GM12878 (cell line): ENCODE data around the gene SLAMF1. TPM values are rescaled to one million over a fixed set of nuclear protein-coding genes. Genes with fewer than 3 reads are reported as not detected.

ENCODE experiments used
- ATAC-seq: fragments of 200-7000 bp; cut with Tn5 transposase; 3 replicates; pipeline ENCODE4 v1.9.1; 2020; ENCODE audit warnings: mild to moderate bottlenecking, moderate library complexity
- BruUV-seq: library from RNA; stranded (reverse); fragments of 400-500 nt; replicated peaks from 2 replicates; lab custom pipeline; 2021; lab: Mats Ljungman, UMichigan
- CTCF ChIA-PET: fragments of 300-600 bp; sonication (Branson Sonifier 250); formaldehyde crosslinking; extraction: SDS; loops from one replicate; lab custom pipeline; 2021; ENCODE audit warnings: inconsistent platforms; lab: Yijun Ruan, JAX
- POLR2A ChIA-PET: fragments of 350-600 bp; formaldehyde crosslinking; extraction: SDS; loops from one replicate; lab custom pipeline; 2021; ENCODE audit warnings: inconsistent platforms; lab: Charles Lee
- RAD21 ChIA-PET: fragments of 300-600 bp; sonication (Branson Sonifier 250); formaldehyde crosslinking; loops from one replicate; lab custom pipeline; 2023; ENCODE audit warnings: antibody characterized with exemption; ENCODE audit not compliant: unreplicated experiment; lab: Charles Lee
- SMC1A ChIA-PET: fragments of 300-600 bp; sonication (Branson Sonifier 250); formaldehyde crosslinking; loops from one replicate; lab custom pipeline; 2023; ENCODE audit not compliant: unreplicated experiment, uncharacterized antibody; lab: Charles Lee
- DNase-seq: peaks from one replicate; pipeline ENCODE4 v3.0.0-alpha.2; 2011; ENCODE audit warnings: low read depth, low spot score
- FAIRE-seq: peaks from 3 replicates; lab custom pipeline; 2011; peaks lifted over from hg19 to GRCh38; lab: Jason Lieb, UNC
- H2AFZ ChIP-seq: 2 replicates; pipeline ENCODE4 v1.6.0; 2011; ENCODE audit warnings: low read depth, low read length, control low read depth; ENCODE audit not compliant: control insufficient read depth
- H3K27ac ChIP-seq: 2 replicates; pipeline ENCODE4 v1.5.1; 2011; ENCODE audit warnings: control low read depth; ENCODE audit not compliant: control insufficient read depth, insufficient read depth
- H3K27me3 ChIP-seq, 2 experiments: replicated peaks in 1 of 2; 2 replicates each; pipeline versions ENCODE4 v1.6.0 to v1.6.1; 2011; ENCODE audit warnings: low read length in 1 of 2; ENCODE audit not compliant: control insufficient read depth in 2 of 2, insufficient read depth in 2 of 2
- H3K36me3 ChIP-seq, 2 experiments: 2 replicates each; pipeline ENCODE4 v1.5.1; 2011; ENCODE audit warnings: low read length in 1 of 2; ENCODE audit not compliant: control insufficient read depth in 2 of 2, insufficient read depth in 2 of 2
- H3K4me1 ChIP-seq: 2 replicates; pipeline ENCODE4 v1.6.1; 2011; ENCODE audit warnings: mild to moderate bottlenecking, low read length, moderate library complexity, mixed read lengths; ENCODE audit not compliant: control insufficient read depth, insufficient read depth
- H3K4me2 ChIP-seq: 2 replicates; pipeline ENCODE4 v1.6.0; 2011; ENCODE audit warnings: control low read depth; ENCODE audit not compliant: control insufficient read depth, insufficient read depth
- H3K4me3 ChIP-seq: fragments of 200-600 bp; sonication (generic); 2 replicates; pipeline ENCODE4 v1.5.1; 2016
- H3K79me2 ChIP-seq: 2 replicates; pipeline ENCODE4 v1.6.0; 2011; ENCODE audit warnings: low read length; ENCODE audit not compliant: control insufficient read depth, insufficient read depth
- H3K9ac ChIP-seq: 2 replicates; pipeline ENCODE4 v1.8.0; 2011; ENCODE audit warnings: low read length, control low read depth, mixed read lengths; ENCODE audit not compliant: control insufficient read depth, insufficient read depth
- H3K9me3 ChIP-seq: replicated peaks from 3 replicates; pipeline ENCODE4 v1.5.1; 2011; ENCODE audit warnings: mild to moderate bottlenecking, low read length; ENCODE audit not compliant: control insufficient read depth, insufficient read depth
- H4K20me1 ChIP-seq: 2 replicates; pipeline ENCODE4 v1.6.0; 2011; ENCODE audit not compliant: control insufficient read depth, insufficient read depth
- ATF7 ChIP-seq: fragments of 450-650 bp; IDR thresholded peaks from 2 replicates; pipeline ENCODE4 v1.6.1; 2016; ENCODE audit warnings: low read depth, mild to moderate bottlenecking
- CEBPB ChIP-seq, 2 experiments: fragments of 150-350 bp in 1 of 2; IDR thresholded peaks; 2 replicates each; pipeline ENCODE4 v1.6.1; 2012 to 2014; ENCODE audit warnings: low read depth in 2 of 2, low read length in 2 of 2, borderline replicate concordance in 1 of 2, inconsistent platforms in 1 of 2
- ETV6 ChIP-seq, 2 experiments: fragments of 450-650 bp in 1 of 2; IDR thresholded peaks in 1 of 2; conservative IDR thresholded peaks in 1 of 2; 2 replicates each; pipeline ENCODE4 v1.6.1; 2014; ENCODE audit warnings: antibody characterized with exemption in 1 of 2, borderline replicate concordance in 1 of 2, low read depth in 1 of 2, mild to moderate bottlenecking in 1 of 2, moderate library complexity in 1 of 2
- KAT2A ChIP-seq: conservative IDR thresholded peaks from 2 replicates; pipeline ENCODE4 v1.6.1; 2011; ENCODE audit warnings: low read depth, low read length; ENCODE audit not compliant: control insufficient read depth
- MTA3 ChIP-seq: IDR thresholded peaks from 2 replicates; pipeline ENCODE4 v1.6.1; 2012; ENCODE audit warnings: low read length, inconsistent platforms, borderline replicate concordance
- POLR2AphosphoS2 ChIP-seq: IDR thresholded peaks from 2 replicates; pipeline ENCODE4 v1.6.1; 2011; ENCODE audit warnings: low read depth, mild to moderate bottlenecking, low read length, improper control_type of control experiment, moderate library complexity
- POLR2AphosphoS5 ChIP-seq: IDR thresholded peaks from 2 replicates; pipeline ENCODE4 v1.6.1; 2011; ENCODE audit warnings: mild to moderate bottlenecking, low read length, inconsistent platforms
- SIN3A ChIP-seq: IDR thresholded peaks from 2 replicates; pipeline ENCODE4 v1.6.1; 2012; ENCODE audit warnings: low read depth, low read length, improper control_type of control experiment
- ZBED1 ChIP-seq: IDR thresholded peaks from 2 replicates; pipeline ENCODE4 v1.6.1; 2016; ENCODE audit warnings: borderline replicate concordance
- WGBS: methylation state at CpG from one replicate; pipeline ENCODE4 v1.1.6; 2016; ENCODE audit warnings: low lambda C conversion rate; ENCODE audit not compliant: insufficient replicate concordance, insufficient coverage; ENCODE audit errors: missing lambda C conversion rate; 5-methylcytosine and 5-hydroxymethylcytosine counted together
- in situ Hi-C: fragments of 300-500 bp; cut with MboI; formaldehyde crosslinking; loops from 9 replicates; pipeline ENCODE4 v1.14.3; 2018; ENCODE audit warnings: mixed read lengths
- intact Hi-C: fragments of 100-400 bp; cut with micrococcal nuclease; formaldehyde crosslinking; loops from one replicate; pipeline ENCODE4 v1.14.2; 2022; ENCODE audit not compliant: unreplicated experiment
- polyA plus RNA-seq, 11 experiments: library from polyadenylated mRNA; depleted of rRNA in 4 of 11; unstranded in 6 of 11; stranded (reverse) in 5 of 11; fragments of >200 nt; fragmentation: Nextera tagmentation in 4 of 11; fragmentation: Illumina TruSeq in 1 of 11; extraction: Ambion mirVana in 4 of 11; extraction: Trizol in 1 of 11; gene quantifications; 1 replicate in 1 of 11; 2 replicates in 10 of 11; pipeline versions ENCODE4 v1.2.1 to v1.2.3, GENCODE V29; 2011 to 2016; ENCODE audit warnings: inconsistent platforms in 2 of 11, missing spikeins in 2 of 11, low read depth in 1 of 11
- total RNA-seq, 4 experiments: library from RNA; depleted of rRNA in 3 of 4; stranded (reverse); fragments of >200 nt in 3 of 4; fragmentation: Illumina TruSeq in 1 of 4; extraction: Trizol in 1 of 4; gene quantifications; 2 replicates each; pipeline versions ENCODE4 v1.2.1 to v1.2.3, GENCODE V29; 2013 to 2021
- TF ChIP-seq, protein P1 (sequence below): fragments of 450-650 bp; IDR thresholded peaks from 2 replicates; pipeline ENCODE4 v1.6.1; 2017; ENCODE audit warnings: mild to moderate bottlenecking
- TF ChIP-seq, protein P2 (sequence below): IDR thresholded peaks from 2 replicates; pipeline ENCODE4 v1.6.1; 2011; ENCODE audit warnings: mild to moderate bottlenecking, low read depth, low read length, moderate library complexity; ENCODE audit not compliant: insufficient replicate concordance

Gene SLAMF1
- total and polyA plus RNA-seq, 10 of the 15 experiments (the other 5 are each of a cell fraction or from before 2014, with no cell fraction given) = 87.3 to 260 (median 131) TPM

DNA sequence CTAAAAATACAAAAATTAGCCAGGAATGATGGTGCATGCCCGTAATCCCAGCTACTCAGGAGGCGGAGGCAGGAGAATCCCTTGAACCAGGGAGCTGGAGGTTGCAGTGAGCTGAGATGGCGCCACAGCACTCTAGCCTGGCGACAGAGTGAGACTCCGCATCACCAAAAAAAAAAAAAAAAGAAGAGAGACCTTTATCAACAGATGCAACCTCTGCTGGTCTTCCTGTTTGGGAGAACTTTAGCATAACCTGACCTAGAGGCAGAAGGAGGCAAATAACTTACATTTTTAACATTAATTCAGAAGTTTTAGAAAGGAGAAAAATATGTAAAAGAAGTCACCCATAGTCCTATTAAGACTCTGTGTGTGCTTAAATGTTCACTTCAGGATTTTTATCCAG, 32.4 kb downstream of the SLAMF1 start:
- no peaks in the 10 kb centered on the region for H3K27me3 ChIP-seq
- ATAC-seq = no peak
- POLR2A ChIA-PET = interaction anchor here (0.6 kb wide), 2 partner anchors 33 to 77 kb away, joined by 3 read pairs; no protein-coding TSS in a partner anchor
- TF ChIP-seq KAT2A (no peak), ATF7 (no peak), POLR2AphosphoS5 (peak; percentile 50; the same call in 1 of the 2 replicates)
- TF ChIP-seq, all 136 proteins: peak for 1
- 93% methylated on average over 3 of the region's 5 CpGs for WGBS
- FAIRE-seq = no peak
- H3K4me3 ChIP-seq = no peak overlapping the region
- no peaks in the 10 kb centered on the region for H4K20me1 ChIP-seq
- H3K9me3 ChIP-seq = no peaks in the 10 kb centered on the region
- H3K36me3 ChIP-seq = peaks cover 16 to 34% of the 10 kb centered on the region in 2 experiments
- H3K4me2 ChIP-seq = no peak overlapping the region
- no peak overlapping the region for H2AFZ ChIP-seq
- ChIA-PET CTCF (interaction anchor here (1.6 kb wide), 1 partner anchor 186 kb away, joined by 4 read pairs; no protein-coding TSS in a partner anchor), SMC1A (no interaction called here), RAD21 (interaction anchor here (0.5 to 1.5 kb wide), 3 partner anchors 59 to 66 kb away, joined by 3 to 5 read pairs (median 3); no protein-coding TSS in a partner anchor)
- intact Hi-C loops (no loop called here), in situ Hi-C loops (no loop called here)
- DNase-seq = no peak
- BruUV-seq = no TSS peak
- no peak overlapping the region for H3K9ac ChIP-seq
- H3K79me2 ChIP-seq = peaks cover 3% of the 10 kb centered on the region; the same call in 1 of the 2 replicates
- H3K27ac ChIP-seq = no peak overlapping the region
- H3K4me1 ChIP-seq = no peaks in the 10 kb centered on the region

DNA sequence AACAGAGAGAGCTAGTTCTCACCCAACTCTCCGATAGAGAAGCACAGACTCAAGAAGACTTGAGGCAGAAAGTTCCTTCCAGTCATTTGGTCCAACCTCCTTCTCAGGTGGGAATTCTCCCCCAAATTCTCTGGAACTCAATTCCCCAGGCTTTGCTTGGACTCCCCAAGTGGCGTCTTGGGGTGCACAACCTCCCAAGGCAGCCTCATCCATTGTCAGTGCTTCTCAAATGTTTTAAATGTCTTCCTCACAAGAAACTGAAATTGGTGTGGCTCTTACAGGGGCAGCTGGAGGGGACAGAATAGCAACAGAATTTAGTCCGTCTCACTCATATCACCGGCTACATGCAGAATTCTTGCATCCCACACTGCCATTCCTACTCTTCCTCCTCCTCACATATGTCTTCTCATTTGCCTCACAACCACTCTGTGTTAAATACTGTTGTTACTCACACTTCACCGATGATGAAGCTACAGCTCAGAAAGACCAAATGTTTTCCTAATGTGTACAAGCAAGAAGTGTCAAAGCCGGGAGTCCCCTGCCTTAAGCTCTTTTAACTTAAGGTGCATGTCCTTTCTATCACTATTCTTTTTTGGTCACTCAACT, 34.1 kb downstream of the SLAMF1 start:
- DNase-seq = no peak
- H3K4me2 ChIP-seq = no peak overlapping the region
- ChIA-PET RAD21 (interaction anchor here (1.3 to 1.5 kb wide), 2 partner anchors 60 to 182 kb away, joined by 3 read pairs; no protein-coding TSS in a partner anchor), CTCF (interaction anchor here (0.6 to 8.7 kb wide), 7 partner anchors 6 to 262 kb away, joined by 3 to 60 read pairs (median 3); no protein-coding TSS in a partner anchor), SMC1A (interaction anchor here (0.5 to 1.7 kb wide), 6 partner anchors 35 to 465 kb away, joined by 3 to 6 read pairs (median 4); no protein-coding TSS in a partner anchor), POLR2A (interaction anchor here (1.1 kb wide), 1 partner anchor 8 kb away, joined by 3 read pairs; no protein-coding TSS in a partner anchor)
- H3K4me1 ChIP-seq = peaks cover 8% of the 10 kb centered on the region
- H3K27ac ChIP-seq = no peak overlapping the region
- H3K4me3 ChIP-seq = no peak overlapping the region
- H4K20me1 ChIP-seq = no peaks in the 10 kb centered on the region
- intact Hi-C loops = no loop called here
- H3K79me2 ChIP-seq = 0 out of 2 replicates have a peak, but pooled peaks cover 2% of the 10 kb centered on the region
- ATAC-seq = no peak
- in situ Hi-C loops = no loop called here
- WGBS = 56% methylated on average over 6 of the region's 6 CpGs
- no peaks in the 10 kb centered on the region for H3K27me3 ChIP-seq
- no peak for FAIRE-seq
- no peak overlapping the region for H3K9ac ChIP-seq
- no peak overlapping the region for H2AFZ ChIP-seq
- TSS peak; percentile 5 for BruUV-seq
- H3K36me3 ChIP-seq = peaks cover 14 to 29% of the 10 kb centered on the region in 2 experiments
- H3K9me3 ChIP-seq = no peaks in the 10 kb centered on the region
- TF ChIP-seq, protein P1, sequence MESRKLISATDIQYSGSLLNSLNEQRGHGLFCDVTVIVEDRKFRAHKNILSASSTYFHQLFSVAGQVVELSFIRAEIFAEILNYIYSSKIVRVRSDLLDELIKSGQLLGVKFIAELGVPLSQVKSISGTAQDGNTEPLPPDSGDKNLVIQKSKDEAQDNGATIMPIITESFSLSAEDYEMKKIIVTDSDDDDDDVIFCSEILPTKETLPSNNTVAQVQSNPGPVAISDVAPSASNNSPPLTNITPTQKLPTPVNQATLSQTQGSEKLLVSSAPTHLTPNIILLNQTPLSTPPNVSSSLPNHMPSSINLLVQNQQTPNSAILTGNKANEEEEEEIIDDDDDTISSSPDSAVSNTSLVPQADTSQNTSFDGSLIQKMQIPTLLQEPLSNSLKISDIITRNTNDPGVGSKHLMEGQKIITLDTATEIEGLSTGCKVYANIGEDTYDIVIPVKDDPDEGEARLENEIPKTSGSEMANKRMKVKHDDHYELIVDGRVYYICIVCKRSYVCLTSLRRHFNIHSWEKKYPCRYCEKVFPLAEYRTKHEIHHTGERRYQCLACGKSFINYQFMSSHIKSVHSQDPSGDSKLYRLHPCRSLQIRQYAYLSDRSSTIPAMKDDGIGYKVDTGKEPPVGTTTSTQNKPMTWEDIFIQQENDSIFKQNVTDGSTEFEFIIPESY = no peak
- TF ChIP-seq POLR2AphosphoS5 (peak; percentile 85), SIN3A (no peak), MTA3 (peak; percentile 56; the same call in 1 of the 2 replicates), POLR2AphosphoS2 (peak; percentile 55), ETV6 (conservative IDR thresholded peaks at IDR 0.05 in 1 of 2, IDR thresholded peaks at IDR 0.05 in 1 of 2; ENCODE audit: borderline replicate concordance in 1 of 2, low read depth in 1 of 2) (no peak), ZBED1 (0 out of 2 replicates have a peak, but pooled peaks have one; percentile 14), CEBPB (IDR thresholded peaks at IDR 0.05; ENCODE audit: borderline replicate concordance in 1 of 2, low read depth in 2 of 2, low read length in 2 of 2) (no peak)
- TF ChIP-seq, protein P2, sequence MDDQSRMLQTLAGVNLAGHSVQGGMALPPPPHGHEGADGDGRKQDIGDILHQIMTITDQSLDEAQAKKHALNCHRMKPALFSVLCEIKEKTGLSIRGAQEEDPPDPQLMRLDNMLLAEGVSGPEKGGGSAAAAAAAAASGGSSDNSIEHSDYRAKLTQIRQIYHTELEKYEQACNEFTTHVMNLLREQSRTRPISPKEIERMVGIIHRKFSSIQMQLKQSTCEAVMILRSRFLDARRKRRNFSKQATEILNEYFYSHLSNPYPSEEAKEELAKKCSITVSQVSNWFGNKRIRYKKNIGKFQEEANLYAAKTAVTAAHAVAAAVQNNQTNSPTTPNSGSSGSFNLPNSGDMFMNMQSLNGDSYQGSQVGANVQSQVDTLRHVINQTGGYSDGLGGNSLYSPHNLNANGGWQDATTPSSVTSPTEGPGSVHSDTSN = no peak
